HepG2 (cell line): Measurements from ENCODE around the gene CCDC38. TPM values are rescaled to one million over a fixed set of nuclear protein-coding genes. Genes with fewer than 3 reads are reported as not detected.

Experiments
- BRD4 ChIP-seq: sonication (generic); formaldehyde crosslinking; IDR thresholded peaks from 2 replicates; pipeline ENCODE4 v1.4.0; 2020; ENCODE audit warnings: missing genetic modification reagents
- E2F1 ChIP-seq: sonication (generic); formaldehyde crosslinking; IDR thresholded peaks from 2 replicates; pipeline ENCODE4 v1.5.0; 2020; ENCODE audit warnings: missing genetic modification reagents
- EP300 ChIP-seq, 3 experiments: sonication (generic) in 1 of 3; formaldehyde crosslinking in 1 of 3; IDR thresholded peaks; 2 replicates each; pipeline versions ENCODE4 v1.5.1 to v1.6.1; 2011 to 2020; ENCODE audit warnings: low read depth in 2 of 3, low read length in 2 of 3, borderline replicate concordance in 1 of 3, improper control_type of control experiment in 1 of 3, mild to moderate bottlenecking in 1 of 3, missing genetic modification reagents in 1 of 3, moderate library complexity in 1 of 3
- FOXP1 ChIP-seq, 2 experiments: fragments of 450-650 bp in 1 of 2; IDR thresholded peaks; 2 replicates each; pipeline ENCODE4 v1.6.1; 2017 to 2018; ENCODE audit warnings: antibody characterized with exemption in 1 of 2
- IRF2 ChIP-seq: IDR thresholded peaks from 2 replicates; pipeline ENCODE4 v1.6.1; 2018; ENCODE audit warnings: missing genetic modification reagents, missing compliant biosample characterization
- KLF12 ChIP-seq: sonication (generic); formaldehyde crosslinking; IDR thresholded peaks from 2 replicates; pipeline ENCODE4 v1.4.0; 2020; ENCODE audit warnings: missing genetic modification reagents, borderline replicate concordance
- KLF9 ChIP-seq: IDR thresholded peaks from 2 replicates; pipeline ENCODE4 v1.6.1; 2016; ENCODE audit warnings: low read depth
- MEIS1 ChIP-seq: sonication (generic); formaldehyde crosslinking; IDR thresholded peaks from 2 replicates; pipeline ENCODE4 v1.9.0; 2021; ENCODE audit warnings: mild to moderate bottlenecking, missing genetic modification reagents, moderate library complexity, borderline replicate concordance
- MIER2 ChIP-seq: IDR thresholded peaks from 2 replicates; pipeline ENCODE4 v1.6.1; 2016; ENCODE audit warnings: missing biosample characterization, missing genetic modification reagents
- NPAS2 ChIP-seq: sonication (generic); formaldehyde crosslinking; IDR thresholded peaks from 2 replicates; pipeline ENCODE4 v1.8.0; 2022; ENCODE audit warnings: mild to moderate bottlenecking, missing genetic modification reagents, borderline replicate concordance
- SP5 ChIP-seq: IDR thresholded peaks from 2 replicates; pipeline ENCODE4 v1.6.1; 2016; ENCODE audit warnings: low read depth, borderline replicate concordance
- TEAD2 ChIP-seq: sonication (generic); formaldehyde crosslinking; IDR thresholded peaks from 2 replicates; pipeline ENCODE4 v1.9.0; 2021; ENCODE audit warnings: missing genetic modification reagents
- TOPORS ChIP-seq: sonication (generic); formaldehyde crosslinking; IDR thresholded peaks from 2 replicates; pipeline ENCODE4 v1.8.0; 2023; ENCODE audit warnings: mild to moderate bottlenecking, missing genetic modification reagents
- ZFP36L1 ChIP-seq: sonication (generic); formaldehyde crosslinking; IDR thresholded peaks from 2 replicates; pipeline ENCODE4 v1.8.0; 2022; ENCODE audit warnings: mild to moderate bottlenecking, missing genetic modification reagents, moderate library complexity
- ZFP82 ChIP-seq: sonication (generic); formaldehyde crosslinking; IDR thresholded peaks from 2 replicates; pipeline ENCODE4 v1.5.1; 2020; ENCODE audit warnings: mild to moderate bottlenecking, missing genetic modification reagents, borderline replicate concordance
- ZNF24 ChIP-seq: fragments of 450-650 bp; IDR thresholded peaks from 2 replicates; pipeline ENCODE4 v1.6.1; 2017; ENCODE audit warnings: antibody characterized with exemption, mild to moderate bottlenecking
- ZNF3 ChIP-seq: IDR thresholded peaks from 2 replicates; pipeline ENCODE4 v1.7.0; 2017; ENCODE audit warnings: inconsistent platforms
- ZNF318 ChIP-seq: sonication (generic); formaldehyde crosslinking; IDR thresholded peaks from 2 replicates; pipeline ENCODE4 v1.4.0; 2020; ENCODE audit warnings: mild to moderate bottlenecking, missing genetic modification reagents
- ZNF510 ChIP-seq: sonication (generic); formaldehyde crosslinking; IDR thresholded peaks from 2 replicates; pipeline ENCODE4 v1.4.0; 2020; ENCODE audit warnings: low read depth, mild to moderate bottlenecking, missing genetic modification reagents
- ZNF567 ChIP-seq: sonication (generic); formaldehyde crosslinking; IDR thresholded peaks from 2 replicates; pipeline ENCODE4 v1.8.1; 2023; ENCODE audit warnings: mild to moderate bottlenecking, missing genetic modification reagents, borderline replicate concordance
- ZNF589 ChIP-seq: sonication (generic); formaldehyde crosslinking; conservative IDR thresholded peaks from 2 replicates; pipeline ENCODE4 v1.8.0; 2022; ENCODE audit warnings: mild to moderate bottlenecking, moderate library complexity, missing genetic modification reagents
- ZNF598 ChIP-seq: sonication (generic); formaldehyde crosslinking; IDR thresholded peaks from 2 replicates; pipeline ENCODE4 v1.5.1; 2020; ENCODE audit warnings: mild to moderate bottlenecking, missing genetic modification reagents, borderline replicate concordance
- ZNF839 ChIP-seq: sonication (generic); formaldehyde crosslinking; IDR thresholded peaks from 2 replicates; pipeline ENCODE4 v1.4.0; 2020; ENCODE audit warnings: missing genetic modification reagents, mild to moderate bottlenecking, borderline replicate concordance
- polyA plus RNA-seq, 8 experiments: library from polyadenylated mRNA; depleted of rRNA in 3 of 8; stranded (reverse) in 7 of 8; unstranded in 1 of 8; fragments of >200 nt; fragmentation: Illumina TruSeq in 4 of 8; extraction: Trizol in 4 of 8; gene quantifications; 2 replicates each; pipeline versions ENCODE4 v1.2.1 to v1.2.3, GENCODE V29; 2011 to 2016; ENCODE audit warnings: low read depth in 4 of 8, missing spikeins in 1 of 8, mixed read lengths in 1 of 8; ENCODE audit not compliant: insufficient read depth in 1 of 8
- total RNA-seq, 5 experiments: library from RNA; depleted of rRNA; stranded (reverse); fragments of >200 nt; fragmentation: Illumina TruSeq; extraction: Trizol; gene quantifications; 2 replicates each; pipeline ENCODE4 v1.2.3, GENCODE V29; 2016; ENCODE audit warnings: low read depth in 1 of 5

Gene CCDC38
- total and polyA plus RNA-seq, 2 of the 13 experiments (the other 11 are each of a cell fraction or from before 2014, with no cell fraction given): 0.24 to 0.32 TPM

GRCh38 chr12:95976416-95976832, 34.0 kb upstream of the CCDC38 start (continued):
- TF ChIP-seq ZNF318 (CRISPR knock-in tag) (no peak), TOPORS (peak; percentile 55; the same call in 1 of the 2 replicates), ZNF510 (CRISPR knock-in tag) (no peak), IRF2 (CRISPR knock-in tag) (peak; percentile 71; the same call in 1 of the 2 replicates), SP5 (CRISPR knock-in tag) (no peak), BRD4 (no peak), FOXP1 (IDR thresholded peaks at IDR 0.05) (no peak), FOXP1 (CRISPR knock-in tag; IDR thresholded peaks at IDR 0.05) (peak; percentile 59; the same call in 1 of the 2 replicates), ZNF598 (CRISPR knock-in tag) (no peak), ZNF589 (CRISPR knock-in tag) (no peak), ZNF3 (no peak), EP300 (IDR thresholded peaks at IDR 0.05; ENCODE audit: low read depth in 2 of 2, low read length in 2 of 2) (peak; percentile 27 to 88; a peak in 2 of 4 replicates), EP300 (CRISPR knock-in tag; IDR thresholded peaks at IDR 0.05; ENCODE audit: borderline replicate concordance) (0 out of 2 replicates have a peak, but pooled peaks have one; percentile 40), NPAS2 (CRISPR knock-in tag) (no peak), E2F1 (no peak), ZNF24 (no peak), MIER2 (0 out of 2 replicates have a peak, but pooled peaks have one; percentile 29), TEAD2 (CRISPR knock-in tag) (no peak), ZFP82 (CRISPR knock-in tag) (0 out of 2 replicates have a peak, but pooled peaks have one; percentile 63), ZNF567 (CRISPR knock-in tag) (no peak), MEIS1 (CRISPR knock-in tag) (no peak), ZFP36L1 (CRISPR knock-in tag) (no peak), KLF12 (CRISPR knock-in tag) (no peak), ZNF839 (CRISPR knock-in tag) (no peak), KLF9 (no peak)
